ENCODE data around the gene MECP2. TPM values are rescaled to one million over a fixed set of nuclear protein-coding genes. Genes with fewer than 3 reads are reported as not detected.

MECP2 gene
- total RNA-seq, 1 experiment from 2014 or later = 52.8 TPM

- ChIA-PET CTCF (interaction anchor here (0.6 to 1.0 kb wide), 4 partner anchors 27 to 105 kb away, joined by 3 to 5 read pairs (median 4); no protein-coding TSS in a partner anchor), POLR2A (ENCODE audit: low non-redundant PET) (no interaction called here)
- Histone ChIP-seq H3K27ac (ENCODE audit: low read depth, low read length, poor library complexity, severe bottlenecking) (no peak overlapping the region), H3K4me3 (ENCODE audit: low read depth, low read length, poor library complexity, severe bottlenecking) (no peak overlapping the region), H3K9me3 (ENCODE audit: low read depth, low read length, poor library complexity, severe bottlenecking) (no peaks in the 10 kb centered on the region), H3K27me3 (replicated peaks; ENCODE audit: insufficient read depth, low read depth, low read length, poor library complexity) (no peaks in the 10 kb centered on the region), H3K36me3 (ENCODE audit: insufficient read depth, low read length, poor library complexity, severe bottlenecking) (peaks cover 29% of the 10 kb centered on the region), H3K4me1 (ENCODE audit: insufficient read depth, low read length, poor library complexity, severe bottlenecking) (no peaks in the 10 kb centered on the region)
- intact Hi-C loops (cut with micrococcal nuclease; ENCODE audit: unreplicated experiment) = loop anchor here (2.0 kb wide), 2 partner anchors 37 to 521 kb away; no protein-coding TSS in a partner anchor
- TF ChIP-seq EZH2 (IDR thresholded peaks at IDR 0.05; ENCODE audit: borderline replicate concordance, low read depth, low read length, poor library complexity, severe bottlenecking) (no peak), CTCF (conservative IDR thresholded peaks at IDR 0.05; ENCODE audit: low read depth, low read length) (peak; percentile 96)
- no TSS peak for BruUV-seq (replicated peaks)
- DNase-seq (ENCODE audit: low spot score) = peak; percentile 65
Measured at GRCh38 chrX:154013614-154014360, 83.7 kb downstream of the MECP2 start.

- Histone ChIP-seq H3K27ac (ENCODE audit: low read depth, low read length, poor library complexity, severe bottlenecking) (no peak overlapping the region), H3K4me1 (ENCODE audit: insufficient read depth, low read length, poor library complexity, severe bottlenecking) (no peaks in the 10 kb centered on the region), H3K4me3 (ENCODE audit: low read depth, low read length, poor library complexity, severe bottlenecking) (no peak overlapping the region), H3K36me3 (ENCODE audit: insufficient read depth, low read length, poor library complexity, severe bottlenecking) (peaks cover 29% of the 10 kb centered on the region), H3K9me3 (ENCODE audit: low read depth, low read length, poor library complexity, severe bottlenecking) (no peaks in the 10 kb centered on the region), H3K27me3 (replicated peaks; ENCODE audit: insufficient read depth, low read depth, low read length, poor library complexity) (no peaks in the 10 kb centered on the region)
- POLR2A ChIA-PET (ENCODE audit: low non-redundant PET) = no interaction called here
- CTCF ChIA-PET = interaction anchor here (0.6 to 1.0 kb wide), 2 partner anchors 27 to 534 kb away, joined by 3 to 4 read pairs; no protein-coding TSS in a partner anchor
- no peak for TF ChIP-seq EZH2 (IDR thresholded peaks at IDR 0.05; ENCODE audit: borderline replicate concordance, low read depth, low read length, poor library complexity, severe bottlenecking)
- no peak for TF ChIP-seq CTCF (conservative IDR thresholded peaks at IDR 0.05; ENCODE audit: low read depth, low read length)
- no TSS peak for BruUV-seq (replicated peaks)
- no peak for DNase-seq (ENCODE audit: low spot score)
- intact Hi-C loops (cut with micrococcal nuclease; ENCODE audit: unreplicated experiment) = loop anchor here (2.0 kb wide), 2 partner anchors 38 to 522 kb away; no protein-coding TSS in a partner anchor
Measured at GRCh38 chrX:154013001-154013421, 84.5 kb downstream of the MECP2 start.

- Histone ChIP-seq H3K9me3 (ENCODE audit: low read depth, low read length, poor library complexity, severe bottlenecking) (no peaks in the 10 kb centered on the region), H3K4me1 (ENCODE audit: insufficient read depth, low read length, poor library complexity, severe bottlenecking) (no peaks in the 10 kb centered on the region), H3K27me3 (replicated peaks; ENCODE audit: insufficient read depth, low read depth, low read length, poor library complexity) (no peaks in the 10 kb centered on the region), H3K4me3 (ENCODE audit: low read depth, low read length, poor library complexity, severe bottlenecking) (no peak overlapping the region), H3K36me3 (ENCODE audit: insufficient read depth, low read length, poor library complexity, severe bottlenecking) (peaks cover 24% of the 10 kb centered on the region), H3K27ac (ENCODE audit: low read depth, low read length, poor library complexity, severe bottlenecking) (no peak overlapping the region)
- BruUV-seq (replicated peaks) = no TSS peak
- ChIA-PET CTCF (interaction anchor here (0.6 kb wide), 1 partner anchor 535 kb away, joined by 4 read pairs; no protein-coding TSS in a partner anchor), POLR2A (ENCODE audit: low non-redundant PET) (no interaction called here)
- intact Hi-C loops (cut with micrococcal nuclease; ENCODE audit: unreplicated experiment) = loop anchor here (2.0 kb wide), 2 partner anchors 38 to 522 kb away; no protein-coding TSS in a partner anchor
- no peak for DNase-seq (ENCODE audit: low spot score)
- TF ChIP-seq EZH2 (IDR thresholded peaks at IDR 0.05; ENCODE audit: borderline replicate concordance, low read depth, low read length, poor library complexity, severe bottlenecking) (no peak), CTCF (conservative IDR thresholded peaks at IDR 0.05; ENCODE audit: low read depth, low read length) (no peak)
Measured at GRCh38 chrX:154012336-154012991, 85.1 kb downstream of the MECP2 start.
